HepG2 (cell line): Measurements from ENCODE around the gene ATG9A. TPM values are rescaled to one million over a fixed set of nuclear protein-coding genes. Genes with fewer than 3 reads are reported as not detected.

Experiments
- EED ChIP-seq: sonication (generic); formaldehyde crosslinking; IDR thresholded peaks from 2 replicates; pipeline ENCODE4 v1.5.0; 2020; ENCODE audit warnings: mild to moderate bottlenecking, missing genetic modification reagents
- GPN1 ChIP-seq: sonication (generic); formaldehyde crosslinking; IDR thresholded peaks from 2 replicates; pipeline ENCODE4 v1.5.1; 2020; ENCODE audit warnings: missing genetic modification reagents, borderline replicate concordance
- POLR2A ChIP-seq, 2 experiments: IDR thresholded peaks; 2 replicates each; pipeline ENCODE4 v1.6.1; 2011; ENCODE audit warnings: low read depth in 2 of 2, low read length in 2 of 2, mild to moderate bottlenecking in 1 of 2, moderate library complexity in 1 of 2; ENCODE audit not compliant: insufficient read depth in 1 of 2
- STAT5B ChIP-seq: sonication (generic); formaldehyde crosslinking; IDR thresholded peaks from 2 replicates; pipeline ENCODE4 v1.4.0; 2020; ENCODE audit warnings: missing genetic modification reagents
- ZBTB42 ChIP-seq: sonication (generic); formaldehyde crosslinking; IDR thresholded peaks from 2 replicates; pipeline ENCODE4 v1.5.0; 2020; ENCODE audit warnings: mild to moderate bottlenecking, missing genetic modification reagents
- polyA plus RNA-seq, 8 experiments: library from polyadenylated mRNA; depleted of rRNA in 3 of 8; stranded (reverse) in 7 of 8; unstranded in 1 of 8; fragments of >200 nt; fragmentation: Illumina TruSeq in 4 of 8; extraction: Trizol in 4 of 8; gene quantifications; 2 replicates each; pipeline versions ENCODE4 v1.2.1 to v1.2.3, GENCODE V29; 2011 to 2016; ENCODE audit warnings: low read depth in 4 of 8, missing spikeins in 1 of 8, mixed read lengths in 1 of 8; ENCODE audit not compliant: insufficient read depth in 1 of 8
- total RNA-seq, 5 experiments: library from RNA; depleted of rRNA; stranded (reverse); fragments of >200 nt; fragmentation: Illumina TruSeq; extraction: Trizol; gene quantifications; 2 replicates each; pipeline ENCODE4 v1.2.3, GENCODE V29; 2016; ENCODE audit warnings: low read depth in 1 of 5
- TF ChIP-seq, protein P1 (sequence below): sonication (generic); formaldehyde crosslinking; IDR thresholded peaks from 2 replicates; pipeline ENCODE4 v1.9.0; 2021; ENCODE audit warnings: missing genetic modification reagents, mild to moderate bottlenecking, borderline replicate concordance
- TF ChIP-seq, protein P2 (sequence below): sonication (generic); formaldehyde crosslinking; IDR thresholded peaks from 2 replicates; pipeline ENCODE4 v1.4.0; 2020; ENCODE audit warnings: missing genetic modification reagents
- TF ChIP-seq, protein P3 (sequence below): sonication (generic); formaldehyde crosslinking; IDR thresholded peaks from 2 replicates; pipeline ENCODE4 v1.4.0; 2020; ENCODE audit warnings: mild to moderate bottlenecking, missing genetic modification reagents
- TF ChIP-seq, protein P4 (sequence below): sonication (generic); formaldehyde crosslinking; IDR thresholded peaks from 2 replicates; pipeline ENCODE4 v1.5.0; 2020; ENCODE audit warnings: missing genetic modification reagents
- TF ChIP-seq, protein P5 (sequence below): sonication (generic); formaldehyde crosslinking; IDR thresholded peaks from 2 replicates; pipeline ENCODE4 v1.8.1; 2023; ENCODE audit warnings: mild to moderate bottlenecking, moderate library complexity, missing genetic modification reagents
- TF ChIP-seq, protein P6 (sequence below): sonication (generic); formaldehyde crosslinking; IDR thresholded peaks from 2 replicates; pipeline ENCODE4 v1.9.0; 2022; ENCODE audit warnings: missing genetic modification reagents, mild to moderate bottlenecking, borderline replicate concordance
- TF ChIP-seq, protein P7 (sequence below): sonication (generic); formaldehyde crosslinking; IDR thresholded peaks from 2 replicates; pipeline ENCODE4 v1.4.0; 2020; ENCODE audit warnings: mild to moderate bottlenecking, missing genetic modification reagents
- TF ChIP-seq, protein P8 (sequence below): IDR thresholded peaks from 2 replicates; pipeline ENCODE4 v1.6.1; 2012; ENCODE audit warnings: inconsistent platforms

ATG9A gene
- total and polyA plus RNA-seq, 2 of the 13 experiments (the other 11 are each of a cell fraction or from before 2014, with no cell fraction given) = 35.0 to 131 TPM

DNA sequence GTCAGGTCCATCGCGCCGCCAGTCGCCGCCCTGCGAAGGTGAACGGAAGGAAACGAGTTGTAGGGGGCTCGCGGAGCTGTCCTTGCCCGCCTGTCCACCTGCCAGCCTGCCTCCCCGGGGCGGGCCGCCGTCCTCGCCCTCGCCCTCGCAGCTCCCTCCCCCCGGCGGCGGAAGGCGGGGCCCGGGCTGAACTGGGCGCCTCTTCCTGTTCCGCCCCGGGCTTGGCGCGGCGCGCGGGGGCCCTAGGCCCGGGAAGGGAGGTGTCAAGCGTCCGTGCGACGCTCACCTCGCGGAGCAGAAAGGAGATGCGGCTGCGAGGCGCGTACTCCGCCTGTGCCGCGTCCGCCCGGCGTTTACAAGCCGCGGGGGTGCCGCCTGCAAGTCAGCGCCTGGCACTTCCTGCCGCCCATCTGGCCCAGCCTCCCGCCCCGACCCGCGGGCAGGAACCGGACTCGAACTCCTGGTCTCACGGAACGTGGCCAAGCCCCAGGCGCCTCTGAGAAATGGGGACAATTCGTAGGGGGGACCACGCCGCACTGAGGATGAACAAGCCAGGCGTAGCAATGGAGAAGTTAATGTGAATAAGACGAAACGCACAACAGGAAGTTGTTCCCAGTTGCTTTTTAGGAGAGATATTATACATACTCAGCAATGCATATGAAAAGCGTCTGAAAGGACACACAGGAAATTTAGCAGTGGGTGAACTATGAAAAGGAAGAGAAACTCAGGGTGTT is 52.5 kb downstream of the ATG9A start, which contains the start of gene CNPPD1 (continued):
- TF ChIP-seq, protein P1, sequence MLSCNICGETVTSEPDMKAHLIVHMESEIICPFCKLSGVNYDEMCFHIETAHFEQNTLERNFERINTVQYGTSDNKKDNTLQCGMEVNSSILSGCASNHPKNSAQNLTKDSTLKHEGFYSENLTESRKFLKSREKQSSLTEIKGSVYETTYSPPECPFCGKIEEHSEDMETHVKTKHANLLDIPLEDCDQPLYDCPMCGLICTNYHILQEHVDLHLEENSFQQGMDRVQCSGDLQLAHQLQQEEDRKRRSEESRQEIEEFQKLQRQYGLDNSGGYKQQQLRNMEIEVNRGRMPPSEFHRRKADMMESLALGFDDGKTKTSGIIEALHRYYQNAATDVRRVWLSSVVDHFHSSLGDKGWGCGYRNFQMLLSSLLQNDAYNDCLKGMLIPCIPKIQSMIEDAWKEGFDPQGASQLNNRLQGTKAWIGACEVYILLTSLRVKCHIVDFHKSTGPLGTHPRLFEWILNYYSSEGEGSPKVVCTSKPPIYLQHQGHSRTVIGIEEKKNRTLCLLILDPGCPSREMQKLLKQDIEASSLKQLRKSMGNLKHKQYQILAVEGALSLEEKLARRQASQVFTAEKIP (CRISPR knock-in tag) = no peak
- TF ChIP-seq, protein P2, sequence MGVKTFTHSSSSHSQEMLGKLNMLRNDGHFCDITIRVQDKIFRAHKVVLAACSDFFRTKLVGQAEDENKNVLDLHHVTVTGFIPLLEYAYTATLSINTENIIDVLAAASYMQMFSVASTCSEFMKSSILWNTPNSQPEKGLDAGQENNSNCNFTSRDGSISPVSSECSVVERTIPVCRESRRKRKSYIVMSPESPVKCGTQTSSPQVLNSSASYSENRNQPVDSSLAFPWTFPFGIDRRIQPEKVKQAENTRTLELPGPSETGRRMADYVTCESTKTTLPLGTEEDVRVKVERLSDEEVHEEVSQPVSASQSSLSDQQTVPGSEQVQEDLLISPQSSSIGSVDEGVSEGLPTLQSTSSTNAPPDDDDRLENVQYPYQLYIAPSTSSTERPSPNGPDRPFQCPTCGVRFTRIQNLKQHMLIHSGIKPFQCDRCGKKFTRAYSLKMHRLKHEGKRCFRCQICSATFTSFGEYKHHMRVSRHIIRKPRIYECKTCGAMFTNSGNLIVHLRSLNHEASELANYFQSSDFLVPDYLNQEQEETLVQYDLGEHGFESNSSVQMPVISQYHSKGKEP (CRISPR knock-in tag) = peak; percentile 94; the same call in 1 of the 2 replicates
- TF ChIP-seq STAT5B (peak; percentile 84; the same call in 1 of the 2 replicates), GPN1 (no peak), EED (peak; percentile 98), POLR2A (IDR thresholded peaks at IDR 0.05; ENCODE audit: insufficient read depth in 1 of 2, low read depth in 2 of 2, low read length in 2 of 2) (peak in 1 of 2 experiments; percentile 58; a peak in 2 of 4 replicates), ZBTB42 (peak; percentile 91)
- TF ChIP-seq, protein P3, sequence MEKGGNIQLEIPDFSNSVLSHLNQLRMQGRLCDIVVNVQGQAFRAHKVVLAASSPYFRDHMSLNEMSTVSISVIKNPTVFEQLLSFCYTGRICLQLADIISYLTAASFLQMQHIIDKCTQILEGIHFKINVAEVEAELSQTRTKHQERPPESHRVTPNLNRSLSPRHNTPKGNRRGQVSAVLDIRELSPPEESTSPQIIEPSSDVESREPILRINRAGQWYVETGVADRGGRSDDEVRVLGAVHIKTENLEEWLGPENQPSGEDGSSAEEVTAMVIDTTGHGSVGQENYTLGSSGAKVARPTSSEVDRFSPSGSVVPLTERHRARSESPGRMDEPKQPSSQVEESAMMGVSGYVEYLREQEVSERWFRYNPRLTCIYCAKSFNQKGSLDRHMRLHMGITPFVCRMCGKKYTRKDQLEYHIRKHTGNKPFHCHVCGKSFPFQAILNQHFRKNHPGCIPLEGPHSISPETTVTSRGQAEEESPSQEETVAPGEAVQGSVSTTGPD (CRISPR knock-in tag) = no peak
- TF ChIP-seq, protein P4, sequence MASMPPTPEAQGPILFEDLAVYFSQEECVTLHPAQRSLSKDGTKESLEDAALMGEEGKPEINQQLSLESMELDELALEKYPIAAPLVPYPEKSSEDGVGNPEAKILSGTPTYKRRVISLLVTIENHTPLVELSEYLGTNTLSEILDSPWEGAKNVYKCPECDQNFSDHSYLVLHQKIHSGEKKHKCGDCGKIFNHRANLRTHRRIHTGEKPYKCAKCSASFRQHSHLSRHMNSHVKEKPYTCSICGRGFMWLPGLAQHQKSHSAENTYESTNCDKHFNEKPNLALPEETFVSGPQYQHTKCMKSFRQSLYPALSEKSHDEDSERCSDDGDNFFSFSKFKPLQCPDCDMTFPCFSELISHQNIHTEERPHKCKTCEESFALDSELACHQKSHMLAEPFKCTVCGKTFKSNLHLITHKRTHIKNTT (CRISPR knock-in tag) = no peak
- TF ChIP-seq, protein P5, sequence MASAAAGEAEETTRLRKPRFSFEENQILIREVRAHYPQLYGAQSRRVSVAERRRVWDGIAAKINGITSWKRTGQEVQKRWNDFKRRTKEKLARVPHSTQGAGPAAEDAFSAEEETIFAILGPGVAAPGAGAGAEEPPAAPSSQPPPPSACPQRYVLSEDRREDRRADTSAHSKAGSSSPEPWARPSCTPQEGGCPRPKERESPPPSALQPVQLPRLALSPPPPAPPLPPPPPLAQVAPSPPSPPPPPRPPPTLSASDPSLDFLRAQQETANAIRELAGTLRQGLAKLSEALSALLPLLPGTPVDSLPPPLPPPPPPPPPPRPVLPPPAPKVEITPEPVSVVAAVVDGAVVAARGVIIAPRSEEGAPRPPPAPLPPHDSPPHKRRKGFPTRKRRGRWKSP (CRISPR knock-in tag) = peak; percentile 91
- TF ChIP-seq, protein P6, sequence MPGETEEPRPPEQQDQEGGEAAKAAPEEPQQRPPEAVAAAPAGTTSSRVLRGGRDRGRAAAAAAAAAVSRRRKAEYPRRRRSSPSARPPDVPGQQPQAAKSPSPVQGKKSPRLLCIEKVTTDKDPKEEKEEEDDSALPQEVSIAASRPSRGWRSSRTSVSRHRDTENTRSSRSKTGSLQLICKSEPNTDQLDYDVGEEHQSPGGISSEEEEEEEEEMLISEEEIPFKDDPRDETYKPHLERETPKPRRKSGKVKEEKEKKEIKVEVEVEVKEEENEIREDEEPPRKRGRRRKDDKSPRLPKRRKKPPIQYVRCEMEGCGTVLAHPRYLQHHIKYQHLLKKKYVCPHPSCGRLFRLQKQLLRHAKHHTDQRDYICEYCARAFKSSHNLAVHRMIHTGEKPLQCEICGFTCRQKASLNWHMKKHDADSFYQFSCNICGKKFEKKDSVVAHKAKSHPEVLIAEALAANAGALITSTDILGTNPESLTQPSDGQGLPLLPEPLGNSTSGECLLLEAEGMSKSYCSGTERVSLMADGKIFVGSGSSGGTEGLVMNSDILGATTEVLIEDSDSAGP (CRISPR knock-in tag) = peak; percentile 94
- TF ChIP-seq, protein P7, sequence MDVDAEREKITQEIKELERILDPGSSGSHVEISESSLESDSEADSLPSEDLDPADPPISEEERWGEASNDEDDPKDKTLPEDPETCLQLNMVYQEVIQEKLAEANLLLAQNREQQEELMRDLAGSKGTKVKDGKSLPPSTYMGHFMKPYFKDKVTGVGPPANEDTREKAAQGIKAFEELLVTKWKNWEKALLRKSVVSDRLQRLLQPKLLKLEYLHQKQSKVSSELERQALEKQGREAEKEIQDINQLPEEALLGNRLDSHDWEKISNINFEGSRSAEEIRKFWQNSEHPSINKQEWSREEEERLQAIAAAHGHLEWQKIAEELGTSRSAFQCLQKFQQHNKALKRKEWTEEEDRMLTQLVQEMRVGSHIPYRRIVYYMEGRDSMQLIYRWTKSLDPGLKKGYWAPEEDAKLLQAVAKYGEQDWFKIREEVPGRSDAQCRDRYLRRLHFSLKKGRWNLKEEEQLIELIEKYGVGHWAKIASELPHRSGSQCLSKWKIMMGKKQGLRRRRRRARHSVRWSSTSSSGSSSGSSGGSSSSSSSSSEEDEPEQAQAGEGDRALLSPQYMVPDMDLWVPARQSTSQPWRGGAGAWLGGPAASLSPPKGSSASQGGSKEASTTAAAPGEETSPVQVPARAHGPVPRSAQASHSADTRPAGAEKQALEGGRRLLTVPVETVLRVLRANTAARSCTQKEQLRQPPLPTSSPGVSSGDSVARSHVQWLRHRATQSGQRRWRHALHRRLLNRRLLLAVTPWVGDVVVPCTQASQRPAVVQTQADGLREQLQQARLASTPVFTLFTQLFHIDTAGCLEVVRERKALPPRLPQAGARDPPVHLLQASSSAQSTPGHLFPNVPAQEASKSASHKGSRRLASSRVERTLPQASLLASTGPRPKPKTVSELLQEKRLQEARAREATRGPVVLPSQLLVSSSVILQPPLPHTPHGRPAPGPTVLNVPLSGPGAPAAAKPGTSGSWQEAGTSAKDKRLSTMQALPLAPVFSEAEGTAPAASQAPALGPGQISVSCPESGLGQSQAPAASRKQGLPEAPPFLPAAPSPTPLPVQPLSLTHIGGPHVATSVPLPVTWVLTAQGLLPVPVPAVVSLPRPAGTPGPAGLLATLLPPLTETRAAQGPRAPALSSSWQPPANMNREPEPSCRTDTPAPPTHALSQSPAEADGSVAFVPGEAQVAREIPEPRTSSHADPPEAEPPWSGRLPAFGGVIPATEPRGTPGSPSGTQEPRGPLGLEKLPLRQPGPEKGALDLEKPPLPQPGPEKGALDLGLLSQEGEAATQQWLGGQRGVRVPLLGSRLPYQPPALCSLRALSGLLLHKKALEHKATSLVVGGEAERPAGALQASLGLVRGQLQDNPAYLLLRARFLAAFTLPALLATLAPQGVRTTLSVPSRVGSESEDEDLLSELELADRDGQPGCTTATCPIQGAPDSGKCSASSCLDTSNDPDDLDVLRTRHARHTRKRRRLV (CRISPR knock-in tag) = 0 out of 2 replicates have a peak, but pooled peaks have one; percentile 45
- TF ChIP-seq, protein P8, sequence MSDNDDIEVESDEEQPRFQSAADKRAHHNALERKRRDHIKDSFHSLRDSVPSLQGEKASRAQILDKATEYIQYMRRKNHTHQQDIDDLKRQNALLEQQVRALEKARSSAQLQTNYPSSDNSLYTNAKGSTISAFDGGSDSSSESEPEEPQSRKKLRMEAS = peak; percentile 99
